K562 (cell line): ENCODE data around the gene ZDHHC24. TPM values are rescaled to one million over a fixed set of nuclear protein-coding genes. Genes with fewer than 3 reads are reported as not detected.
A peak's percentile ranks its signal among the peaks of the same experiment; 100 is the strongest.

ENCODE experiments used
- ATAC-seq: fragments of 200-7000 bp; cut with Tn5 transposase; 3 replicates; pipeline ENCODE4 v1.9.1; 2020; ENCODE audit warnings: moderate library complexity
- BruUV-seq: library from RNA; stranded (reverse); fragments of 400-500 nt; replicated peaks from 2 replicates; lab custom pipeline; 2021; lab: Mats Ljungman, UMichigan
- CTCF ChIA-PET: fragments of 300-600 bp; formaldehyde crosslinking; extraction: SDS; loops from one replicate; lab custom pipeline; 2021; ENCODE audit warnings: low intra/inter-chr PET ratio; lab: Yijun Ruan, JAX
- POLR2A ChIA-PET: fragments of 300-600, 350-650 bp; sonication (Branson Sonifier 250); formaldehyde crosslinking; extraction: SDS; loops from one replicate; lab custom pipeline; 2021; ENCODE audit warnings: antibody characterized with exemption, inconsistent platforms; lab: Yijun Ruan, JAX
- DNase-seq, 4 experiments: peaks; one replicate each; pipeline versions ENCODE4 v3.0.0 to v3.0.0-alpha.2; 2011 to 2018; ENCODE audit warnings: low spot score in 3 of 4, mixed read lengths in 3 of 4; ENCODE audit errors: extremely low read depth in 1 of 4
- FAIRE-seq: peaks from 2 replicates; lab custom pipeline; 2011; peaks lifted over from hg19 to GRCh38; lab: Jason Lieb, UNC
- H2AFZ ChIP-seq: 2 replicates; pipeline ENCODE4 v1.6.0; 2011; ENCODE audit warnings: low read depth, low read length, control low read depth, inconsistent platforms
- H3K27ac ChIP-seq: fragments of 200-600 bp; 3 replicates; pipeline ENCODE4 v1.8.0; 2011; ENCODE audit warnings: low read depth, mild to moderate bottlenecking, control low read depth, inconsistent platforms, low read length, moderate library complexity, mixed read lengths; ENCODE audit errors: extremely low read depth
- H3K27me3 ChIP-seq, 2 experiments: fragments of 300-600 bp in 1 of 2; 2 replicates in 1 of 2; 3 replicates in 1 of 2; pipeline versions ENCODE4 v1.6.0 to v1.8.0; 2011; ENCODE audit warnings: inconsistent platforms in 2 of 2, low read length in 2 of 2, mild to moderate bottlenecking in 1 of 2, mixed read lengths in 1 of 2, moderate library complexity in 1 of 2; ENCODE audit not compliant: control insufficient read depth in 2 of 2, insufficient read depth in 2 of 2
- H3K36me3 ChIP-seq: fragments of 300-600 bp; 3 replicates; pipeline ENCODE4 v1.8.0; 2011; ENCODE audit warnings: mild to moderate bottlenecking, low read length, inconsistent platforms; ENCODE audit not compliant: control insufficient read depth, insufficient read depth
- H3K4me1 ChIP-seq, 2 experiments: fragments of 200-600 bp in 1 of 2; replicated peaks in 1 of 2; 2 replicates in 1 of 2; 3 replicates in 1 of 2; pipeline versions ENCODE4 v1.5.1 to v1.8.0; 2011; ENCODE audit warnings: inconsistent platforms in 2 of 2, low read length in 2 of 2, mild to moderate bottlenecking in 1 of 2, mixed read lengths in 1 of 2, moderate library complexity in 1 of 2; ENCODE audit not compliant: control insufficient read depth in 2 of 2, insufficient read depth in 2 of 2
- H3K4me2 ChIP-seq: 2 replicates; pipeline ENCODE4 v1.6.1; 2011; ENCODE audit warnings: low read length, control low read depth, inconsistent platforms, mixed read lengths; ENCODE audit not compliant: insufficient read depth
- H3K4me3 ChIP-seq: fragments of 200-600 bp; sonication (generic), shearing (Covaris generic); 2 replicates; pipeline ENCODE4 v1.5.1; 2016; ENCODE audit warnings: control low read depth, inconsistent platforms
- H3K79me2 ChIP-seq: fragments of 200-600 bp; 3 replicates; pipeline ENCODE4 v1.8.0; 2011; ENCODE audit warnings: low read length, inconsistent platforms; ENCODE audit not compliant: control insufficient read depth, insufficient read depth
- H3K9ac ChIP-seq, 2 experiments: 2 replicates each; pipeline versions ENCODE4 v1.6.0 to v1.6.1; 2011; ENCODE audit warnings: low read depth in 2 of 2, low read length in 2 of 2, control low read depth in 1 of 2, inconsistent platforms in 1 of 2, mild to moderate bottlenecking in 1 of 2, mixed read lengths in 1 of 2; ENCODE audit not compliant: insufficient read depth in 1 of 2
- H3K9me1 ChIP-seq: one replicate; pipeline ENCODE4 v1.6.0; 2011; ENCODE audit warnings: inconsistent platforms, mild to moderate bottlenecking, low read length, moderate library complexity; ENCODE audit not compliant: control insufficient read depth, insufficient read depth
- H3K9me3 ChIP-seq: replicated peaks from 2 replicates; pipeline ENCODE4 v1.5.1; 2011; ENCODE audit warnings: low read depth, low read length, inconsistent platforms; ENCODE audit not compliant: control insufficient read depth, insufficient read depth
- H4K20me1 ChIP-seq: replicated peaks from 2 replicates; pipeline ENCODE4 v1.6.1; 2011; ENCODE audit warnings: low read length, inconsistent platforms, mixed read lengths; ENCODE audit not compliant: control insufficient read depth, insufficient read depth
- DDX20 ChIP-seq: fragments of 450-650 bp; IDR thresholded peaks from 2 replicates; pipeline ENCODE4 v1.6.1; 2016; ENCODE audit warnings: missing genetic modification characterization, low read depth, mild to moderate bottlenecking, missing compliant biosample characterization, moderate library complexity
- KDM1A ChIP-seq, 2 experiments: fragments of 450-650 bp; IDR thresholded peaks; 2 replicates each; pipeline ENCODE4 v1.6.1; 2016; ENCODE audit warnings: mild to moderate bottlenecking in 2 of 2
- MXD1 ChIP-seq: fragments of 250-450 bp; sonication (Bioruptor Pico); IDR thresholded peaks from 2 replicates; pipeline ENCODE4 v1.8.0; 2021; ENCODE audit warnings: borderline replicate concordance, mild to moderate bottlenecking, moderate library complexity; ENCODE audit not compliant: poor library complexity, severe bottlenecking
- RBM25 ChIP-seq: fragments of 200-400 bp; formaldehyde crosslinking; IDR thresholded peaks from 2 replicates; pipeline ENCODE4 v1.6.1; 2018; ENCODE audit warnings: low read length, low read depth, moderate library complexity; ENCODE audit not compliant: severe bottlenecking
- SIRT6 ChIP-seq: IDR thresholded peaks from one replicate; pipeline ENCODE4 v1.6.1; 2012; ENCODE audit warnings: low read depth, mild to moderate bottlenecking, control low read depth, inconsistent platforms, low read length, moderate library complexity
- TRIM28 ChIP-seq: fragments of 450-650 bp; IDR thresholded peaks from 2 replicates; pipeline ENCODE4 v1.6.1; 2017
- WGBS: fragments of 100-300 bp; shearing (Covaris generic); methylation state at CpG from one replicate; pipeline ENCODE4 v1.1.6; 2016; ENCODE audit warnings: low coverage, mixed read lengths; ENCODE audit not compliant: insufficient coverage; ENCODE audit errors: missing lambda C conversion rate; 5-methylcytosine and 5-hydroxymethylcytosine counted together
- in situ Hi-C: fragments of 300-500 bp; cut with MboI; formaldehyde crosslinking; loops from 4 replicates; pipeline ENCODE4 v1.15.0; 2018; ENCODE audit warnings: inconsistent platforms, mixed read lengths
- intact Hi-C: fragments of 100-400 bp; cut with micrococcal nuclease; formaldehyde crosslinking; loops from 2 replicates; pipeline ENCODE4 v1.14.2; 2022
- polyA plus RNA-seq, 8 experiments: library from polyadenylated mRNA; depleted of rRNA in 4 of 8; stranded (reverse) in 5 of 8; unstranded in 3 of 8; fragments of >200 nt; fragmentation: Nextera tagmentation in 2 of 8; fragmentation: Illumina TruSeq in 1 of 8; extraction: Ambion mirVana in 2 of 8; extraction: Trizol in 1 of 8; gene quantifications; 2 replicates each; pipeline versions ENCODE4 v1.2.1 to v1.2.3, GENCODE V29; 2011 to 2014; ENCODE audit warnings: inconsistent platforms in 1 of 8, missing spikeins in 1 of 8
- total RNA-seq, 7 experiments: library from RNA; depleted of rRNA in 6 of 7; stranded (reverse); fragments of >200 nt in 6 of 7; fragmentation: Illumina TruSeq in 2 of 7; extraction: Trizol in 2 of 7; gene quantifications; 2 replicates each; pipeline versions ENCODE4 v1.2.1 to v1.2.3, GENCODE V29; 2011 to 2021; ENCODE audit warnings: low replicate concordance in 1 of 7
- TF ChIP-seq, protein P1 (sequence below): sonication (generic); formaldehyde crosslinking; IDR thresholded peaks from 2 replicates; pipeline ENCODE4 v1.8.0; 2022; ENCODE audit warnings: mild to moderate bottlenecking, low read depth, missing genetic modification reagents
- TF ChIP-seq, protein P2 (sequence below): fragments of 450-650 bp; formaldehyde crosslinking; IDR thresholded peaks from 2 replicates; pipeline ENCODE4 v1.4.0; 2020; ENCODE audit warnings: mild to moderate bottlenecking

The ZDHHC24 gene
- total and polyA plus RNA-seq, 9 of the 15 experiments (the other 6 are each of a cell fraction or from before 2014, with no cell fraction given): 0.45 to 11.2 (median 2.7) TPM

DNA sequence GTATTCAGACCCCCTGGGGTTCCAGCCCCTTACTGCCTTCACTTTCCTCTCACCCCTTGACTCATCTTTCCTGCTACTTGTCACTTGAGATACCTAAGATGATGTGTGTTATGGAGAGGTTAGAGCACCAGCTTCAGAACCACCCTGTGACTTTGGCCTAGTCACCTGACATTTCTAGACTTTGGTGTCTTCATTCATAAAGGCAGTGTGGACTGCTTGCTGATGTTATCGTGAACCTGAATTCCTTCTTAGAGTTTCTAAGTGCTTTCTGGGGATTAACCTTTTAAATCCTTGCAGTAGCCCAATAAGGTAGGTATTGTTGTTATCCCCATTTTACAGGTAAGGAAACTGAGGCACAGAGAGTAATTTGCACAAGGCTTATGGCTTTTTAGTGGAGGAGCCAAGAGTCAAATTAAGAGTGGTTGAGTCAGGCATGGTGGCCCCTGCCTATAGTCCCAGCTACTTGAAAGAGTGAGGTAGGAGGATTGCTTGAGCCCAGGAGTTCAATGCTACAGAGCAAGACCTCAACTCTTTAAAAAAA, 40.5 kb downstream of the ZDHHC24 start (continued):
- TF ChIP-seq KDM1A (IDR thresholded peaks at IDR 0.05) (0 out of 4 replicates have a peak, but pooled peaks of 1 of the 2 experiments have one; percentile 10), RBM25 (peak; percentile 64)
- TF ChIP-seq, all 486 proteins: peak for 3

DNA sequence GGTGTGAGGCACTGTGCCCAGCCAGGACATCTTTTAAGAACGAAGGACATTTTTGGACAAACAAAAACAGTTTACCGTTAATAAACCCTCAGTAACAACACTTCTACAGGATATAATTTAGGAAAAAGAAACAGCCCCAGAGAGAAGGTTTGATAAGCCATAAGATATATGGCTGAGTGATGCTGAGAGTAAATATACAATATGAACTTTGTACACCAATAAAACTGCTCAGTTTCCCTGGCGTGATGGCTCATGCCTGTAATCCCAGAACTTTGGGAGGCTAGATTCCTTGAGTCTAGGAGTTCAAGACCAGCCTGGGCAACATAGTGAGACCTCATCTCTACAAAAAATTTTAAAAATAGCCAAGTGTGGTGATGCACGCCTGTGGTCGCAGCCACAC, 47.3 kb downstream of the ZDHHC24 start:
- BruUV-seq: no TSS peak
- no peak overlapping the region for H2AFZ ChIP-seq
- WGBS: 90% methylated on average over 5 of the region's 5 CpGs
- no peaks in the 10 kb centered on the region for H3K9me1 ChIP-seq
- H3K4me2 ChIP-seq: no peak overlapping the region
- no peak for DNase-seq
- in situ Hi-C loops: no loop called here
- H3K27me3 ChIP-seq: no peaks in the 10 kb centered on the region
- peaks cover 0 to 15% of the 10 kb centered on the region in 2 experiments; a peak in 1 of 5 replicates for H3K4me1 ChIP-seq
- no peaks in the 10 kb centered on the region for H3K79me2 ChIP-seq
- intact Hi-C loops: no loop called here
- no peak overlapping the region for H3K27ac ChIP-seq
- no peak overlapping the region for H3K4me3 ChIP-seq
- peaks cover 32% of the 10 kb centered on the region; the same call in 2 of the 3 replicates for H3K36me3 ChIP-seq
- ChIA-PET POLR2A (no interaction called here), CTCF (no interaction called here)
- H3K9ac ChIP-seq: no peak overlapping the region
- TF ChIP-seq SIRT6: no peak
- TF ChIP-seq, protein P1, sequence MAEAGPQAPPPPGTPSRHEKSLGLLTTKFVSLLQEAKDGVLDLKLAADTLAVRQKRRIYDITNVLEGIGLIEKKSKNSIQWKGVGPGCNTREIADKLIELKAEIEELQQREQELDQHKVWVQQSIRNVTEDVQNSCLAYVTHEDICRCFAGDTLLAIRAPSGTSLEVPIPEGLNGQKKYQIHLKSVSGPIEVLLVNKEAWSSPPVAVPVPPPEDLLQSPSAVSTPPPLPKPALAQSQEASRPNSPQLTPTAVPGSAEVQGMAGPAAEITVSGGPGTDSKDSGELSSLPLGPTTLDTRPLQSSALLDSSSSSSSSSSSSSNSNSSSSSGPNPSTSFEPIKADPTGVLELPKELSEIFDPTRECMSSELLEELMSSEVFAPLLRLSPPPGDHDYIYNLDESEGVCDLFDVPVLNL (CRISPR knock-in tag): no peak
- no peak for TF ChIP-seq TRIM28
- no peak for TF ChIP-seq DDX20 (tag)
- TF ChIP-seq, protein P2, sequence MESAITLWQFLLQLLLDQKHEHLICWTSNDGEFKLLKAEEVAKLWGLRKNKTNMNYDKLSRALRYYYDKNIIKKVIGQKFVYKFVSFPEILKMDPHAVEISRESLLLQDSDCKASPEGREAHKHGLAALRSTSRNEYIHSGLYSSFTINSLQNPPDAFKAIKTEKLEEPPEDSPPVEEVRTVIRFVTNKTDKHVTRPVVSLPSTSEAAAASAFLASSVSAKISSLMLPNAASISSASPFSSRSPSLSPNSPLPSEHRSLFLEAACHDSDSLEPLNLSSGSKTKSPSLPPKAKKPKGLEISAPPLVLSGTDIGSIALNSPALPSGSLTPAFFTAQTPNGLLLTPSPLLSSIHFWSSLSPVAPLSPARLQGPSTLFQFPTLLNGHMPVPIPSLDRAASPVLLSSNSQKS (CRISPR knock-in tag): no peak
- no peak for TF ChIP-seq MXD1
- 0 out of 2 replicates have a peak, but pooled peaks cover 2% of the 10 kb centered on the region for H4K20me1 ChIP-seq
- no peak for ATAC-seq
- H3K9me3 ChIP-seq: no peaks in the 10 kb centered on the region
- no peak for FAIRE-seq
